GM21737 (cell line): ENCODE data around the gene GRWD1.

Experiments
- ATAC-seq: cut with Tn5 transposase; IDR thresholded peaks from one replicate; pipeline ENCODE4 v1.9.1; 2021; ENCODE audit warnings: mild to moderate bottlenecking, moderate library complexity; ENCODE audit not compliant: unreplicated experiment

GRWD1 gene

DNA sequence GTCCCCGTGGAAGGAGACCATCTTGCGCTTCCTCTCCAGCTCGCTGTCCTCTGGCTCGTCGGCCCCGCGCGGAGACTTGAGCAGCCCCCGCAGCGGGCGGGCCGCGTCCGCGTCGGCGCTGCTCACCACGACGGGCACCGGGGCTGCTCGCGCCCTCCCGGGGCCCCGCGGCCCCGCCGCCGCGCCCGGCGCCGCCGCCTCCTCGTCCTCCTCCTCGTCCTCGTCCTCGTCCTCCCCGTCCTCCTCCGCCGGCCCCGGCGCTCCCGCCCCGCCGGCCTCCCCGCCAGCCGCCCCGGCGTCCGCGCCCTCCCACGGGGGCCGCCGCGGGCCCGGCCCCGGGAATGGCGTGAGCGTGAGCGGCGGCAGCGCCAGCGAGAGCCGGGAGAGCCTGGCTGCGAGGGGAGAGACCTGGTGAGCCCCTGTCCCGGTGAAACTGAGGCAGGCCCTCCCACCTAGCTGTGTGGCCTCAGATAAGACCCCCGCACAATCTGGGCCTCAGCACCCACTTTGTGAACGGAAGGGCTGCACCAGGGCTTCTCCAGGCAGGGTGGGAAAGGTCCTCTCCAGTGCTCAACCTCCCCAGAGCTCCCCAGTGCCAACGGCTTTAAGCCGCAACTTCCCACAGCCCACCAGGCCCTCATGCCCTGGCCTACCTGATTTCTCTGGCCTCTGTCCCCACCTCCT lies 48.1 kb downstream of the GRWD1 start:
- no peak for ATAC-seq

DNA sequence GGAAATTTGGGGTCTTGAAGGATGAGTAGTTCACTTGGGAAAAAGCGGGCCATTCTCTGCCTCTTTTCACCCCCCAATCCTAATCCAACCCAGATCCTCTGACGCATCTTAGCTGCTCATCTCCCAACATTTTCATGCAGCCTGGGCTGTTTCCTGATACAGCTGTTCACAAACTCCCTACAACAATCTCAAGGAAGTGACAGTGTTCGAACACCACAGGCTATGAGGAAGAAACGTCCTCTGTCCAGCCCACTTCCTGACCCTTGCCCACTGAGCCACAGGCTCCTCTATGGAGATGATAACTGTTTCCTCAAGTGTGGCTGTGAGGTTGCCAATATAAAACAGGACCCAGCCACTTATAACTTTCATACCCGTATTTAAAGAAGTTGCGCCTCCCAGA lies 49.6 kb downstream of the GRWD1 start:
- ATAC-seq: no peak

DNA sequence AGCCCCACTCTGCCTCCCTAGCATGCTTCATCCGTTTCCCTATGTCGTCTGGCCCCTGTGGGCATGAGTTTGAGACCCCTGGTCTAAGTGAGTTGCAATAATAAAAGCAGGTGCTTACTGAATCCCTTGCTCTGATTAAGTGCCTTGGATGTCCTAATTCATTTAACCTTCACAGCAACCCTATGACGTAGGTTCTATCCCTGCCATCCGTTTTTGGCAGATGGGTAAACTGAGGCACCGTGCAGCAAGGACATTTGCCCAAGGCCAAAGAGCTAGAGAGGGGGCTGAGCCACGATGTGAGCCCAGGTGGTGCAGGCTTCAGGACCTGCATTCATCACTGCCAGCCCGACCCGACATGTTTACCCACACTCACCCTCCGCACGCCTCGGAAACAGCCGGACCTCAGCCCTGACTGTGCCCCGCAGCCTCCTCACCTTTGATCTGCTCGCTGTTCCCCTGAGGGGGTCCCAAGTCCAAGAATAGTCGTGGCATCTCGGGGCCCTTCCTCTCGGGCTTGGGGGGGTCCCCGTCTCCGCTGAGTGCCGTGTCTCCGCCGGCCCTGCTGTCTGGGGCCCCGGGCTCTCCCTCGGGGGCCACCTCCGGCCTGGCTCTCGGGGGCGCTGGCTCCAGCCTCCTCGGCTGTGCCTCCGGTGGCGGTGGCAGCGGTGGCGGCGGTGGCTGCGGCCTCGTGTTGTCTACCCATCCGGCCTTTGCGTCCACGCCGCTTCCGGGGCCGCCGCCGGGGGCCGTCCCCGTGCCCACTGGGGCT lies 51.4 kb downstream of the GRWD1 start:
- ATAC-seq: no peak

DNA sequence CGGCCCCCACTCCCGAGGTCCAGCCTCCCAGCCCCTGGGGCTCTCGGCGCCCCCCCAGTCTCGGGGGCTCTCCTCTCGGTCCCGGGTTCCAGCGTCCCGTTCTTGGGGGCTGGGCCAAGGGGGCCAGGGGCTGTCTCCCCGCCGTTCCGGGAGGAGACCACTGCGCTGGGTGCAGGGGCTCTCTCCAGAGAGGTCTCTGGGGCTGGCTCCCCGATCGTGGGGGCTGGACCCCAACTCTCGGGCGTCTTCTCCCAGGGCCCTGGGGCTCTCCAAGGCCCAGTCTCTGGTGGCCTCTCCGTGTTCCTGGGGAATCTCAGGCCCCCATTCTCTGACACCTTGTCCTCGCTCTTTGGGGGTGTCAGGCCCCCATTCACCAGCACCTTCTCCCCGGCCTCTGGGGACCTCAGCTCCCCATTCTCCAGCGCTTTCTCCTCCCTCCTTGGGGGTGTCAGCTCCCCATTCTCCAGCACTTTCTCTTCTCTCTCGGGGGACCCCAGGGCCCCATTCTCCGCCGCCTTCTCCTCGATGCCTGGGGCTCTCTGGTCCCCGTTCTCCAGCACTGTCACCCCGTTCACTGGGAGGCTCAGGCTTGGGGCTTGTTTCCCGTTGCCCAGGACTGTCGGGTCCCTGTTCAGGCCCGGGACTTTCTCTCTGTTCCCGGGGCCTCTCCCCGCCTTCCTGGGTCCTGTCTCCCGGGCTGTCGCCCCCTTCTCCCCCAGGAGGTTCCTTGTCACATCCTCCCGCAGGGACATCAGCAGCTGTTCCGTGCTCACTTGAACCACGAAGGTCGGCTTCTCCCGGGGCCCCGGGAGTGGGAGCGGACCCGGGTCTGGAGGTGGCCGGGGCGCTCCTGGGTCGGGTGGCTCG lies 52.2 kb downstream of the GRWD1 start:
- no peak for ATAC-seq

DNA sequence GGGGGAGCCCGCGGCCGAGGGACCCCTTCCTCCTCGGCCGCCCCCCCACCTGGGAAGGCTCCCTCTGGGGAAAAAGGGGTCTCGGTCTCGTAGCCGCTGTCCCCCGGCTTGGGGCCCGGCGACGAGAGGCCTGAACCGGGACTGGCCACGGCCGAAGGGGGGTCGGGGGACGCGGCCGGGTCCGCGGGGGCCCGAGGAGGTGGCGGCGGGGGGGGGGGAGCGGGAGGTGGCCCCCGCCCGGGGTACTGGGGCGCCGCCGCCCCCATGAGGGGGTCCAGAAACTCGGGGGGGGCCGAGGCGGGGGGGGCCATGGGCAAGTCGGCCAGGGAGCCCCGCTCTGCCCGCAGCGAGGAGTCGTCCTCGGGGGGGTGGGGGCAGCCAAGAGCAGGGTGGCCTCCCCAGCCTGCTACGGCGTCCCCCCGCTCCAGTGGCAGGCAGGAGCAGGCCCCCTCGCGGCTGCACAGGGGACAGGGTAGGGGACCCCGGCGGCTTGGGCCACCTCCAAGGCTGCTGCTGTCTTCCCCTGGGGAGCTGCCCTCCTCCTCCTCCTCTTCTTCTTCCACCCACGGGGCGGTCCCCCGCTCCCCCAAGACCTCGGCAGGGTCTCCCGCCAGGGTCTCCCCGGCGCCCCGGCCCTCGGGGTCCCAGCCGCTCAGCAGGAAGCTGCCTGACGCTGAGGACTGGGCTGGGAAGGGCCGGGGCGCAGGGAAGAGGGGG lies 53.0 kb downstream of the GRWD1 start:
- ATAC-seq: no peak

DNA sequence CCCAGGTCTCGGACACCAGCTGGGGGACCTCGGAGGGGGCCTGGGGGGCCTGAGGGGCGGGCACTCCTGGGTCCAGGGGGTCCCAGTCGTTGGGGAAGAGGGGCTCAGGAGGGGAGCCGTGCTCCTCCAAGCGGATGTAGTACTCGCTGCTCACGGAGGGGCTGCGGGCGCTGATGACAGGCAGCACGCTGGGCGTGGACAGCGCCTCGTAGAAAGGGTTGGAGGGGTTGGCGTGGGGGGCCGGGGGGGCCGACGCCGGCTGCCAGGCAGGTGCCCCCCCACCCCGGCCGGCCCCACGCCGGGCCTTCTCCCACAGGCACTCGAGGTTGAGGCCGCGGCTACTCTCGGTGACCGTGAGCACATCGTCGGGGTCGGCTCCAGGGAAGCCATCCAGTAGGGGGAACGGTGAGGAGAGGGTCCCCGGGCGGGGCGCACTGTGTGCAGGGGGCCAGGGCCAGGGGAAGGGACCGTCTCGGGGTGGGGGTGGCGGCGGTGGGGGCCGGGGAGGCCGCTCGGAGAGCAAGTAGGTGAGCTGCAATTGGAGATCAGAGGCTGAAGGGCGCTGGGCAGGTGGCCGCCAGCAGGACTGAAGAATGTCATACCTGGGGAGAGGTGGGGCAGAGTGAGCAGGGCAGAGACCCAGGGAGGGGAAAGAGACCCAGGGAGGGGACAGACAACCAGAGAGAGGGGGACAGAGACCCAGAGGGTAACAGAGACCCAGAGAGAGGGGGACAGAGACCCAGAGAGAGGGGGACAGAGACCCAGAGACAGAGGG lies 53.7 kb downstream of the GRWD1 start:
- ATAC-seq: no peak

DNA sequence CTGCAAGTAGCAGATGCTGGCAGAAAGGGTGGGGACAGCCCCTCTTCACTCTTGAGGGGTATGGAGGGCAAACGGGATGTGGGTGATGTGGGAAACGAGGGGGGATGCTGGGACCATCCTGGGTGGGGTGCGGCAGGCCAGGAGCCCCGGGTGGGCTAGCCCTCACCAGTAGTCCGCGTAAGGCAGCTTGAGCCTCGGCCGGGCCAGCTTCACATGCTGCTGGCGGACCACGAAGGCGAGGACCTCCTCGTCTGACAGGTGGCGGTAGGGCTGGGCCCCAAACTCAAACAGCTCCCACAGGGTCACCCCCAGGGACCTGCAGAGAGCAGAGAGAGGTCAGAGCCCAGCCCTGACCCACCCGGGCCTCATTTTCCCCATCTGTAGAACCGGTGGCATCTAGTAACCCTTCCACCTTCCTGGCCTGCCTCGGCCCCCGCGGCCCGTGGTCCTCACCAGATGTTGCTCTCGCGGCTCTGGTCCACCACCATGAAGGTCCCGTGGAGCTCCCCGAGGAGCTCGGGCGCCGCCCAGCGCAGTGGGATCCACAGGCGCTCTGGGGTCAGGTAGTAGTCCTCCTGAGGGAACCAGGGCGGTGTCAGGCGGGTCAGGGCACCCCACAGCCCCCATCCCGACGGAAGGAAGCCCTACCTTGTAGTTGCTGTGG lies 55.2 kb downstream of the GRWD1 start:
- ATAC-seq: no peak

DNA sequence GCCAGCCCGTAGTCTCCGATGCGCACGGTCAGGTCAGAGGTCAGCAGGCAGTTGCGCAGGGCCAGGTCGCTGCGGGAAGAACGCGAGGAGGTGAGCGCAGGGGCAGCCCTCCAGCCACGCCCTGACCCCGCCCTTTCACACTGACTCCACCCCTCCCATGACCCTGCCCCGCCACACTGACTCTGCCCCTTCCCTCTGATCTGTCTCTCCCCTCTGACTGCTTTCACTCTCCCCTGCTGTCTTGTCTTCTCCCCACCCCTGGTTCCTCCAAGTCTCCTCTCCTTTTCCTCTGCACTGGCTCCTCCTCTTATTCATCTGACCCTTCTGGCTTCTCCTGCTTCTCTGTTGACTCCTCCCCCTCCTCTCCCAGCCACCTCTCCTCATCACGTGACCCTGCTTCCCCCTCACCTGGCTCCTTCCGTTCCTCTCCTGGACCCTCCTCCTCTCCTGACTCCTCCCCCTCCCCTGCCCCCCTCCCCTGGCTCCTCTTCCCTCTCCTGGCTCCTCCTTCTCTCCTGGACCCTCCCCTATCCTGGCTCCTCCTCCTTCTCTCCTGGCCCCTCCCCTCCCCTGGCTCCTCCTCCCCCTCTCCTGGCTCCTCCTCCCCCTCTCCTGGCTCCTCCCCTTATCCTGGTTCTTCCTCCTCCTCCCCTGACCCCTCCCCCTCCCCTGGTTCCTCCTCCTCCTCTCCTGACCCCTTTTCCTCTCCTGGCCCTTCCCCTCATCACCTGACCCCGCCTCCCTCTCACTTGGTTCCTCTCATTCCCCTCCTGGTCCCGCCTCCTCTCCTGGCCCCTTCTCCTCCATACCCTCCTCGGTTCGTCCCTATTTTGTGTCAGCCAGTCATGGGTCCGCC lies 55.9 kb downstream of the GRWD1 start:
- ATAC-seq: no peak

DNA sequence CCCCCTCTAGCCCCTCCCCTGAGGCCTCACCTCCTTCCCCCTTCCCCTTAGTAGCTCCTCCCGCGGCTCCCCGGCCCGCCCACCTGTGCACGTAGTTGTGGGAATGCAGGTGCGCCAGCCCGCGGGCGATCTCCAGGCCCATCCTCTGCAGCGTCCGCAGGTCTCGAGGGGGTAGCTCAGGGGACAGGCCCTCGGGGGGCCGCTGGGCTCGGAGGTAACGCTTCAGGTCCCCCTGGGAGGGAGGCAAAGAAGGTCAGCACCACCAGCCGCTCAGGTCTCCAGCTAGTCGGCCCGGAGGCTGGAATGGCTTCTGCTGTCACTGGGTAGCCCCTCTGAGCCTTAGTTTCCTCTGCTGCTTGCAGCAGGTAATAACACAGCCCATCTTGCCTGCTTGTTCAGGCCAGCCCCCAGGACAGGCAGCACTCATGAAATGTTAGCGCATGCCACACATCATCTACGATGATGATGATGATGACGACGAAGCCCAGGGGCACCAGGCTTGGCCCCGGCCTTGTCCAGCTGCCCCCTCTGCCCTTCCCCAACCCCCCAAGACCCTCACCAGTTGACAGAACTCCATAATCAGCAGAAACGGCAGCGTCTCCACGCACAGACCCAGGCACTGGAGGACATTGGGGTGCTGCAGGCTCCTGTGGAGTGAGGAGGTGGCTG lies 56.7 kb downstream of the GRWD1 start:
- no peak for ATAC-seq

DNA sequence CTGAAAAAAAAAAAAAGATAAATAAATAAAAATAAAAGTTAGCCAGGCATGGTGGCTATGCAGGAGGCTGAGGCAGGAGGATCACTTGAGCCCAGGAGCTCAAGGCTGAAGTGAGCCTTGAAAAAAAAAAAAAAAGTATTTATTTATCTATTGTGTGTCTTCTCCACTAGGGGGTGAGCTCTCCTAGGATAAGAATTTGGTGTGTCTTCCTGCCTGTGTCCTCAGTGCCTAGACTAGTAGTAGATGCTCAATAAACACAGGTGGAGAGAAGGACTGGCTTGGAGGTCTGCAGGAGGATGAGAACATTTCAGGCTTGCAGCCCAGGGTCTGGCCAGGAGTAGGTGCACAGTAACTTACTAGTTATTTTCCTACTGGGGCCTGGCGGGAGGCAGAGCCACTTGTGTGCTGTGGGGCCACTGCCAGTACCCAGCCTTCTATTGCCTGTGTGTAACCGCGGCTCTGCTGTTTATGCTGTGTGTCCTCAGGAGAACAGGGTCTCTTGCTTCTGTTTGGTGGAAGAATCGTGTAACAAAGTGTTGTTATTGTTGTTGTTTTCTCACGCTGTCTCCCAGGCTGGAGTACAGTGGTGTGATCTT lies 60.5 kb downstream of the GRWD1 start:
- no peak for ATAC-seq
